HG03064 (cell line): ENCODE results near the gene PDE2A.

Experiments used
- ATAC-seq: cut with Tn5 transposase; IDR thresholded peaks from one replicate; pipeline ENCODE4 v1.9.1; 2021; ENCODE audit warnings: low read depth; ENCODE audit not compliant: unreplicated experiment

The PDE2A gene

GRCh38 chr11:72685560-72686480 is 11.6 kb upstream of the PDE2A start:
- no peak for ATAC-seq

GRCh38 chr11:72684236-72684912 is 10.2 kb upstream of the PDE2A start:
- ATAC-seq, result no peak

- ATAC-seq, result no peak
Observed at GRCh38 chr11:72683782-72684200, 9.6 kb upstream of the PDE2A start.

GRCh38 chr11:72682858-72683243 is 8.6 kb upstream of the PDE2A start:
- no peak for ATAC-seq

- no peak for ATAC-seq
Observed at GRCh38 chr11:72682238-72682857, 8.1 kb upstream of the PDE2A start.

GRCh38 chr11:72681226-72682153 is 7.3 kb upstream of the PDE2A start:
- ATAC-seq, result no peak

GRCh38 chr11:72680624-72681158 is 6.5 kb upstream of the PDE2A start:
- ATAC-seq, result no peak

- no peak for ATAC-seq
Observed at GRCh38 chr11:72679869-72680268, 5.6 kb upstream of the PDE2A start.

GRCh38 chr11:72678524-72678923 is 4.3 kb upstream of the PDE2A start:
- ATAC-seq, result no peak

GRCh38 chr11:72676861-72677341 is 2.7 kb upstream of the PDE2A start:
- no peak for ATAC-seq

GRCh38 chr11:72675221-72675620 is 999 bp upstream of the PDE2A start:
- ATAC-seq, result no peak

- no peak for ATAC-seq
Observed at GRCh38 chr11:72673284-72673942, 809 bp downstream of the PDE2A start.

- ATAC-seq, result no peak
Observed at GRCh38 chr11:72672597-72673238, 1.5 kb downstream of the PDE2A start.

- no peak for ATAC-seq
Observed at GRCh38 chr11:72671152-72672099, 2.8 kb downstream of the PDE2A start.

- ATAC-seq, result no peak
Observed at GRCh38 chr11:72670041-72670440, 4.2 kb downstream of the PDE2A start.

GRCh38 chr11:72669527-72669926 is 4.7 kb downstream of the PDE2A start:
- no peak for ATAC-seq

GRCh38 chr11:72668629-72669347 is 5.4 kb downstream of the PDE2A start:
- ATAC-seq, result no peak
